Measurements from ENCODE around the gene AMBRA1.

The AMBRA1 gene

DNA sequence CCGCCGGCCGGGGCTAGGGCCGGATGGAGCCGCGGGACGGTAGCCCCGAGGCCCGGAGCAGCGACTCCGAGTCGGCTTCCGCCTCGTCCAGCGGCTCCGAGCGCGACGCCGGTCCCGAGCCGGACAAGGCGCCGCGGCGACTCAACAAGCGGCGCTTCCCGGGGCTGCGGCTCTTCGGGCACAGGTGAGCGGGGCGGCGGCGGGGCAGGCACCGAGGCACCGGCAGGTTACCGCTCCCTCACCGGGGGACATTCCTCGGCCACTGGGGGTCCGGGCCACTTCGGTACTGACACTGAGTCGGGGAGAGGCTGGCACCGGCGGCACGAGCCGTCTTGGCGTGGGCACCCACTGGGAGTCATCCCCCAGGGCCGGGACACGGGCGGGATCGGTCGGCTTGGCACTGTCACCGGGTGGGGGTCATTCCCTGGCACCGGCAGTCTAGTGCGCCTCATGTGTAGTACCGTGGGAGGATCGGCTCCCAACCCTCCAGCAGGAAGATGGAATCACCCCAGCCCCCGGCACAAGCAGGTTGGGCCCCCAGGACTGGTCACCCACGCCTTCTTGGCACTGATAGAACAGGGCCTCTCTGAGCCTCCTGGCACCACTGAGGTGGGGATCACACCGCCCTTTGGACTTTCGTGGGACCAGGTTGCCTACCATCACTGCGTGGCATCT lies 246.0 kb downstream of the AMBRA1 start:
- DNase-seq (peak; percentile 41), ATAC-seq (no peak)

DNA sequence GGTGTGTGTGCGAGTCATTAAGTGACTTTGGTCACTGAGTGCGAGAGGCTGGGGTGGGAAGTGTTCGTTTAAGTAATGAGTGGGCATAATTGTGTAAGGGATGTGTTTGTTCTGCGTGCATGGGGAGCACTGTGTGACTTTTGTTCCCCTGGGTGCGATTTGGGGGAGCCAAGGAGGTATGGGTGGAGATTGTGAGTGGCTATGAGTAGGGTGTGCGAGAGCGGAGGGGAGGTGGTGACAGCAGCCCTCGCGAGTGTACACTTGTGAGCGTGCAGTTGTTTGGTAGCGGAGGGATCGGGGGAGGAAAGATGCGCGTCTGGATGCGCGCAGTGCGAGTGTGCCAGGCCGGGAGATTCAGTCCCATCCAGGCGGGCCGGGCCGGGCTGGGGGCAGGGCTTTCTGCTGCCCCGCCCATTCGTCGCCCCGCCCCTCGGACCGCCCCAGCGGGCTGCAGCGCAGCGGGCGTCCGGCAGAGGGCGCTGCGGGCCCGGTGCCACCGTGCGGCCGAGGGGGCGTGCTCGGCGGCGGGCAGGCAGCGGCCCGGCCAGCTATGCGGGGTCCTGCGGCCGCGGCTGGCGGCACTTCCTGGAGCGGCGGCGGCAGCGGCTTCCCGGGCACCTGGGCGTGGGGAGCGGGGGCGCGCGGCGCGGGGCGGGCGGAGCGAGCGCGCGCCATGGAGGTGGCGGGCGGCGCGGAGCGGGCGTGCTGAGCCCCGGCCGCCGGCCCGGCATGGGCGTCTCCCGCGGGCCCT lies 246.8 kb downstream of the AMBRA1 start, which contains the start of gene DGKZ:
TSS of gene DGKZ (plus strand) at position 578 of the 751 bp plus-strand sequence. CDS start 197 bp downstream, outside the sequence.
- DNase-seq (peak; percentile 90), ATAC-seq (peak; percentile 70)
